Fibroblast of skin of right biceps (primary cell): ENCODE results near the gene SOCS6.
"Not testable (repeated sequence)": the region's sequence is repeated elsewhere in the genome, so short reads cannot be mapped to it uniquely, and the experiment has no call there.

ENCODE experiments used
- DNase-seq: peaks from one replicate; pipeline ENCODE4 v3.0.0-alpha.2; 2013

Gene SOCS6, protein sequence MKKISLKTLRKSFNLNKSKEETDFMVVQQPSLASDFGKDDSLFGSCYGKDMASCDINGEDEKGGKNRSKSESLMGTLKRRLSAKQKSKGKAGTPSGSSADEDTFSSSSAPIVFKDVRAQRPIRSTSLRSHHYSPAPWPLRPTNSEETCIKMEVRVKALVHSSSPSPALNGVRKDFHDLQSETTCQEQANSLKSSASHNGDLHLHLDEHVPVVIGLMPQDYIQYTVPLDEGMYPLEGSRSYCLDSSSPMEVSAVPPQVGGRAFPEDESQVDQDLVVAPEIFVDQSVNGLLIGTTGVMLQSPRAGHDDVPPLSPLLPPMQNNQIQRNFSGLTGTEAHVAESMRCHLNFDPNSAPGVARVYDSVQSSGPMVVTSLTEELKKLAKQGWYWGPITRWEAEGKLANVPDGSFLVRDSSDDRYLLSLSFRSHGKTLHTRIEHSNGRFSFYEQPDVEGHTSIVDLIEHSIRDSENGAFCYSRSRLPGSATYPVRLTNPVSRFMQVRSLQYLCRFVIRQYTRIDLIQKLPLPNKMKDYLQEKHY

DNA sequence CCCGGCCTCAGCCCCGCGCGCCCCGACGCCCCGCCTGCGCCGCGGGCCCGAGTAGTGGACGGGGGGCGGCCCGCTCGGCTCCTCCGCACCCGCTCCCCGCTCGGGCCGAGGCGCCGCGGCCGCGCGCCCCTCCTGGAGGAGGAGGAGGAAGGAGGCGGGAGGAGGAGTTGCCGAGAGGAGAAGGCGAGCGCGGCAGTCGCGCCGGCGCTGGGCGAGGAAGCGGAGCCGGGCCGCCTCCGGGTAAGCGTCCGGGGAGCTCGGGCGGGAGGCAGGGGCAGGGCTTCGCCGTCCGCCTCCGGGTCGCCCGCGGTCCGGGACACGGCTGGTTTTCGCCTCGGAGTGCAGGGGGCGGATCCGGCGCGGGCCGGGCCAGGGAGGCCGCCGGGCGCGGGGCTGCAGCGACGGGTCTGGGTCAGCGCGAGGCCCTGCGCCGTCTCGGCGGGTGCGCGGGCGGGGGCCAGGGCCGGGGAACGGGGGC lies at the start of gene SOCS6:
Gene SOCS6, plus strand, starts transcription at position 195 of the 478 bp plus-strand sequence. CDS start 35,624 bp downstream, outside the sequence.
- DNase-seq = peak; percentile 77

GRCh38 chr18:70243131-70243929 lies 45.5 kb upstream of the SOCS6 start:
- DNase-seq = no peak

DNA sequence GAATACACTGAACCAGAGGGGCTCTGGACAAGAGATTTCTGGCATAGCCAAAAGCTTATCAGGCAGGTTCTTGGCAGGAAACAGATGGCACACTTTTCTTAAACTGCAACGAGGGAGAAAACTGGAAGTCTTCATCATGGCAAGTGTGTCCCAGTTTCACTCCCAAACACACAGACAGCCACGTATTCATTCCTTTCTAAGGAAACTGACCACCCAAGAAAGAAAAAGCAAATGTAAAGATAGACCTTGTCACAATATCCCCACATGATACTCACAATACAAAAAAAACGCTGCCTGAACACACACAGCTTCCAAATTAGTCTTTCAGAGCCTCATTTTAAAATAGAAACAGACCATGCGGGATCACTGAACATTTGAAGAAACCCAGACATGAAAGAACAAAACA lies 42.8 kb upstream of the SOCS6 start:
- DNase-seq = no peak

DNA sequence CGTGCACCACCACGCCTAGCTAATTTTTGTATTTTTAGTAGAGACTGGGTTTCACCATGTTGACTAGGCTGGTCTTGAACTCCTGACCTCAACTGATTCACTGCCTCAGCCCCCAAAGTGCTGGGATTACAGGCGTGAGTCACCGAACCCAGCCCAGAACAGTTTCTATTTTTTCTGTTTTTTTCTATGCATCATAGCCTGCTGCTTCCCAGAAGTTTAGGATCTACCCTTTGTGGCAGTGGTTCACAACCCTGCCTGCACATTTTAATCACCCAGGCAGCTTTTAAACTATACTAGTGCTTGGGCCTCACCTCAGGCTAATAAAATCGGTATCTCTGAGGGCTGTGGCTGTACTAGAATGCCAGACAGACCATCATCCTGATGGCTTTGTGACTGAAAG lies 39.7 kb upstream of the SOCS6 start:
- peak; percentile 63 for DNase-seq

GRCh38 chr18:70249861-70250260 lies 39.0 kb upstream of the SOCS6 start:
- DNase-seq = not testable (repeated sequence)

DNA sequence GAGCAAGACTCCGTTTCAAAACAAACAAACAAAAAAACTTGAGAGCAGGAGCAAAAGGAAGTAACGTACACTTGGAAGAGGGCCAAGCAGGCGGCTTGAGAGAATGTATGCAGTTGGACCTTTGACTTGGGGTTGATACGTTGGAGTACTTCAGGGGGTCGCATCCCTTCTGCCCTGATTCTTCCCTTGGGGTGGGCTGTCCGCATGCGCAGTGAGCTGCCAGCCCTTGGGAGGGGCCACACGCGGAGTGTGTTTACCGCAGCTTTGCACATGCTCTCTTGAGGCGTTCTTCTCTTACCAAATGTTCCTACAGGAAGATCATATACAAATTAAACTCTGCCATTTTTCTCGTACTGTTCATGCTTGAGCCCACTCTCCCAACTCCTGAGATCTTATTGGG lies 38.1 kb upstream of the SOCS6 start:
- DNase-seq = no peak

DNA sequence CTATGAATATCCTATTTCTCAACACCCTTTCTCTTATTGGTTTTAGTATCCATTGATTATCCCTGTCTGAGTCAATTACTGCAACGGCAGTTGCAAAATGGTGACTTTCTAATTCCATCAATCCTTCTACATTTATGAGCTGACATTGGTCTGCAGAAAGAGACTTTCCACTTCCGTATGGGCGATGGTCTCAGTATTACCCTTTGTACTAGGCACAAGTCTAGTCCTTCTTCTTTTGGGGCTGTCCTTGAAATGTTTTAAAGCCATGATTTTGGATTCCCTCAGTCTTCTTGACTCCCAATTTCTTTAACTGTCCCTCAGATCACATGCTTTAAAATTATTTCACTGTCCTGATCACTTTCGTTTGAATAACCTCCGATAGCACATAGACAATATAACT lies 32.7 kb upstream of the SOCS6 start:
- DNase-seq = no peak

GRCh38 chr18:70256994-70257393 lies 31.9 kb upstream of the SOCS6 start:
- no peak for DNase-seq

- no peak for DNase-seq
Observed at GRCh38 chr18:70258243-70258642, 30.6 kb upstream of the SOCS6 start.

DNA sequence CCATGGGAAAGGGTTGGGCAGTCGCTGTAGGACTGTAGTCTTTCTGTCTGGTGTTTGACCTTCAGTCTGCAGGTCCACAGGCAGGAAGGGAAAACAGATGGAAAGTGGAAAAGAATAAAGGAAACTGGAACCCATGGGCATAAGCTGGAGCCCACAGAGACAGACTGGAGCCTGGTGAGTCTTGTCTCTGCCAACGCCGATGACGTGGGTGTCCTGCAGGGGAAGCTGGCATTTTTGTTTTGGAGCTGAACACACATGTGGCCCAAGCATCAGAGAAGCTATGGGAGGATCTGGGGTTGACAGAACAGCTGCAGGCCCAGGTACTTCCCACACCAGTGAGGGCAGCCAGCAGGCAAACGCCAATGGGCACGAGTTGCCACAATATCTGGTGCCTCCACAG lies 28.2 kb upstream of the SOCS6 start:
- no peak for DNase-seq

DNA sequence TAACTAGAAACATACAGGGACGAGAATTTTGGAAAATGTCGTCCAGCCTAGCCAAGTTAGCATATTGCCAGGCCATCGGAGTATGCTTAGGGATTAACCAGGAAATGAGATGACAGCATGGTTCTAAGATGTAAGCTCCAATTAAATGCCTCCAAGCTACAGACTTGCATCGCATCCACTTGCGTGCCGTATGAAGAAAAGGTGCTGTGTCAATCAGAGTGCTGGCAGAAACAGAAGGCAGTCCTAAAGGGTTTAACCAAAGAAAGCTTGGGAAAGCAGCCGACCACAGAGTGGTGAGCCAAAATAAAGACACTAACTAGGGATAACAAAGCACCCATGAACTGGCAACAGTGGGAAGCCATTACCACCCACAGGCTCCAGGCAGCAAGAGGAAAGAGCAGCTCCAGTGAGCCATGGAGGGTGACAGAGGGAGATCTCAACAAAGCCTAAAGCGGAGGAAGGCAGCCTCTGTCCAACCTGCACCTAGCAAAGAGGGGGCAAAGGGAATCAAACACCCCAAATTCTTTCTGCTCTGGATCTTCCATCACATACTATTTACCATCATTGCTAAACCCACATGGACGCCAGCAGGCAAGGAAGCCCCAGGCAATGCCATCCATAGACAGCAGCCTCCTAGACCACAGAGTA lies 27.6 kb upstream of the SOCS6 start:
- no peak for DNase-seq

DNA sequence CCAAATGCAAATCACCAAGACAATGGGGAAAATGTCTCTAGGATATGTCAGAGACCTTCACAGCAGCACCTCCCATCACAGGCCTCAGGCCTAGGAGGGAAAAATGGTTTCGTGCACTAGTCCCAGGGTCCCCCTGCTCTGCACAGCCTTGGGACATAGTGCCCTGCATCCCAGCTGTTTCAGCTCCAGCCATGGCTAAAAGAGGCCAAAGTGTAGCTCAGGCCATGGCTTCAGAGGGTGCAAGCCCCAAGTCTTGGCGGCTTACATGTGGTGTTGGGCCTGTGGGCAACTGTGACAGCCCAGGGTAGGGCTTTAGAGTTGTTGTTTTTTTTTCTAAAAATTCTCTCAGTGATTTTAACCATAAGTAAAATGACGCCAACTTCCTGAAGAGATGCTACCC lies 25.5 kb upstream of the SOCS6 start:
- no peak for DNase-seq

- no peak for DNase-seq
Observed at GRCh38 chr18:70271742-70272141, 17.1 kb upstream of the SOCS6 start.

- no peak for DNase-seq
Observed at GRCh38 chr18:70273021-70273420, 15.8 kb upstream of the SOCS6 start.

DNA sequence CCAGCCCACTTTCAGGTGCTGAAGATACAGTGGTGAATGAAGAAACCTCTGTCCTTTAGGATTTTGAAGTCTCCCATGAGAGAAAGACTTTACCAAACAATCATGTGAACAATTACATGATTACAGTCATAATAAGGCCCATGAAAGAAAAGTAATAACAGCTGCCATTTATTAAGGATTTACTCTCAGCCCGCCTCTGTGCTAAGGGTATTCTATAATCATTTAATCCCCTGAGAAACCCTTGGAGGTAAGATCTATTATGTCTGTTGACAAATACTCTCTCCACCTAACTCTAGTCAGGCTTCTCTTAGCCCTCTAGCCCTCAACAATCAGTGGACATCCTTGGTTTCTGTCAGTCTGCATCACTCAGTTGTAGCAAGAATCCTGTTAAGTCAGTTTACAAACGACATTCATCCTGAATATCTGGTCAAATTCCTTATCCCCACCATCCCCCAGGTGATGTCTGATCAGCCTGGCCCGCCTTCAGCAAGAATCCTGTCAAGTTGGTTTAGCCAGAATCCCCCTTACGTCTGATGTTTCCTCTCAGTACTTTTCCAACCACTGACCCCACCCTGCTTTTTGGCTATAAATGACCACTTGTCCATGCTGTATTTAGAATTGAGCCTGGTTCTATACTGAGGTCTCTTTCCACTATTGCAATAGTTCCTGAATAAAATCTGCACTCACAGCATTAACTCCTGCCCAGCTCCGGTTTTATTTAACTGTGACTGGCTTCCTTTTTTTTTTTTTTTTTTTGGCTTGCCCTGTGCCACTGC lies 12.2 kb upstream of the SOCS6 start:
- DNase-seq = no peak

GRCh38 chr18:70279470-70279869 lies 9.4 kb upstream of the SOCS6 start:
- peak; percentile 24 for DNase-seq

DNA sequence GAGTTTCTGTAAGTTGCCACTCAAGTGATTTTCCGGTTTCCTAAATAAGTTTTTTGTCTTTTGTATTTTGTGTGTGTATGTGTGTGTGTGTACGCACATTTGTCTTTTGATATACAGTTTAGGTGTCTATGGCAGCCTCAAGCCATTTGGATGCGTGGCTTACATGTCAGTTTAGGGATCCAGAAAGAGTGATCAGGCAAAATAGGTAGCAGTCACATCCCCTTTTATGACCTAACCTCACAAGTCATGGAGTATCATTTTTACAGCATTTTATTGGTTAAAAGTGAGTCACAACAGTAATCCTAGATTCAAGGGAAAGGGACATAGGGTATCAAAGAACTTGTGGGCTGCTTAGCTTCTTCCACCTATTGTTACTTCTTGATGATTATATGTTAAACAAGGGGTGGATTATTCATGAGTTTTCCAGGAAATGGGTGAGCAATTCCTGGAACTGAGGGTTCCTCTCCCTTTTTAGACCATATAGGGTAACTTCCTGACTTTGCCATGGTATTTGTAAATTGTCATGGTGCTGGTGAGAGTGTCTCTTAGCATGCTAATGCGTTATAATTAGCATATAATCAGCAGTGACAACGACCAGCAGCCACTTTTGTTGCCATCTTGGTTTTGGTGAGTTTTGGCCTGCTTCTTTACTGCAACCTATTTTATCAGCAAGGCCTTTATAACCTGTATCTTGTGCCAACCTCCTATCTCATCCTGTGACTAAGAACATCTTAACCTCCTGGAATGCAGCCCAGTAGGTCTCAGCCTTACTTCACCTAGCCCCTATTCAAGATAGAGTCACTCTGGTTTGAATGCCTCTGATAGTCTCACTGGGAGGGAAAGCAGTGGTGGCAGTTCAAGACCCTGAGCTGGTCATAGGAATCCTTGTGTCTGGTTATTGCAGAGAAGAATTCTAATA lies 8.6 kb upstream of the SOCS6 start:
- peak; percentile 34 for DNase-seq

DNA sequence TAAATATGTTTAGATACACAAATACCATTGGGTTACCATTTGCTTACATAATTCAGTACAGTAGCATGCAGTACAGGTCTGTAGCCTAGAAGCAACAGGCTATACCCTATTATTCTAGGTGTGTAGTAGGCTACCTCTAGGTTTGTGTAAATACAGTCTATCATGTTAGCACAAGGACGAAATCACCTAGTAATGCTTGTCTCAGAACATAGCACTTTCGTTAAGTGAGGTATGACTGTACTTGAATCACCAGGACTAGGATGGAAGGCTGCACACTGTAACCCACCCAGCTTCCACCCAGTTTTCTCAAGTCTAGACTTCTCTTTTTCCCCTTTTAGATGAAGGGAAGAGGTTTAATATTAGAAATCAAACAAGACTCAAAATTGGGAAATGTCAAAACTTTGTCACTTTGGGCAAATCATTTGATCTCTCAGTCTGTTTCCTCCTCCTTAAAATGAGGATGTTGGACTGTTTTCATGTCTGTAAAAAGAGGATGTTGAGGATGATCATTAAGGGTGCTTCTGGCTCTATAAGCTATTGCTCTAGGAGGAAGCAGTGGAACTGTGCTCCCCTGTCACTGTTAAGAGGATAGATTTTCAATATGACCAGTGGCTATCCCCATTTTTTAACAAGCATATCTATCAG lies 3.7 kb upstream of the SOCS6 start:
- DNase-seq = no peak

DNA sequence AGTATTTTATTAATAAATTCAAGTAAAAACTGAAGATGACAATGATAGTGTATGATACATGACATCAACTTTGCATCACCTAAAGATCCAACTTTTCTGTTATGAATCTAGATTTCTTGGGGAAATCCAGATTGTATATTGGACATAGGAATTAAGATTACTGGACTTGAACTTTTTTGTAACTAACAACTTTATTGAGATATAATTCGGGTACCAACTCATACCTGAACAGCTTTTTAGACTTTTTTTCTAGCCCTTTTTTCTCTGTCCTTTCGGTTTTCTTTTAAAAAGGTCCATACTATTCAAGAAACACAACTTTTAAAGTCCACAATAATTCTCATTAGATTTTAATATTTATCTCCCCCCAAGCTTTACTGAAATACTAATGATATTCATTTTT lies 1.1 kb upstream of the SOCS6 start:
- DNase-seq = no peak

- DNase-seq = peak; percentile 59
Observed at GRCh38 chr18:70288171-70288850, 534 bp upstream of the SOCS6 start.
